ENCODE data around the gene PIK3R1. TPM values are rescaled to one million over a fixed set of nuclear protein-coding genes. Genes with fewer than 3 reads are reported as not detected.

The PIK3R1 gene
- polyA plus RNA-seq, 1 donor: 60.0 TPM

GRCh38 chr5:68299105-68299504 lies 83.5 kb downstream of the PIK3R1 start:
- DNase-seq: no peak

- DNase-seq: no peak
These were observed 84.0 kb downstream of the PIK3R1 start for GRCh38 chr5:68299575-68299974.

GRCh38 chr5:68303038-68303738 lies 87.6 kb downstream of the PIK3R1 start:
- no peak for DNase-seq

DNA sequence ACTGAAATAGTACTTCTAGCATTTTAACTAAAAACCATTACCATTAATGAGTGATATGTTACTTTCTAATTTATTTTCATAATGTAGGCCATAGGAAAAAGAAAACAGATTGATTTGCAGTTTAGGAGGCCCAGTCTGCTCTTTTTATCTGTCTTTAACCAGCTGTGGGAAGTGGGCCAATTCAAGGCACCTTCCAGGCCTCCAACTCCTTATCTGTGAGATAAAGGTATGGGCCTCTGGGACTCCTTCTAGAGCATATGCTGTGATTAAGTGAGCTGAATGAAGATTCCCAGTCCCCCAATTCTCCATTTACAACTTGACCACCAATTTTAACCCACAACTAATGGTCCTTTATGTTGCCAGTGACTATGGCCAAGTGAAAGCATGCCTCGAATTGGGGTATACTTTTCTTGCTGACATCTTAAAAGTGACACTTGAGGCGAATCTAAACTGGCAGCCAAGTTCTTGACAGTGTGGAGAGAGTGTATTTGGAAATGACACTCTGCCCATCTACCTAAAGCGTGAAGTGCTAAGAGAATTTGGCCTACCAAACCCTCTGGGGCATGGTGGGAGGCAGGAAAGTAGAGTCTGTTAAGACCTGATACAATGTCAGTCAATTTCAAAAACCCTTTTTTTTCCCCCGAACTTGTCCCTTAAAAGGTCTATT lies 88.3 kb downstream of the PIK3R1 start:
- DNase-seq: no peak

DNA sequence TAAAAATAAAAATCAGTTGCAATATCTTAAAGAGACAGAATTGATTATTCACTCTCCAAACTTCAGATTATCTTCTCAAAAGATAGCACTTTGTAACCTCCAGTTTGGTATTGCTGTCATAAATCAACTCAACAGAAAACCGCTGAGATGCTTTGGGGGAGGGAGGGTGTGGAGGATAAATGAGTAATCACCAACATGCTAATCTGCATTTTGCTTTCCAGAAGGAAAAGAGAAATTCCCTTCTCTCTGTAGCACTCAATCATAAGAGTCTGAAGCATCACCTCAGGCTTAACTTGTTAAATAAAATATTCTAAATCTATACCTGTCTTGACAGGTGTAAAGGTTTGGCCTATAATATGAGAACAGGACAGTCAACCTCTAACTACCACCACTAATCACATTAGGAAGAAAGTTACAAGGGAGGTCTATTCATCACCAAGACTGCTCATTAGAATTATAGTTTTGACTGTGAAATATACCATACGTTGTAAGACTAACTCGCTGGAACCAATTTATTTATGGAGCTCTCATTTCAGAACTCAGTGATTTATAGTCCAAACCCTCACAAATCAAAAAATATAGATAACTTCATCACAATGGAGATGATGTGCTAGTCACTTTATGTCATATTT lies 89.0 kb downstream of the PIK3R1 start:
- DNase-seq: no peak

DNA sequence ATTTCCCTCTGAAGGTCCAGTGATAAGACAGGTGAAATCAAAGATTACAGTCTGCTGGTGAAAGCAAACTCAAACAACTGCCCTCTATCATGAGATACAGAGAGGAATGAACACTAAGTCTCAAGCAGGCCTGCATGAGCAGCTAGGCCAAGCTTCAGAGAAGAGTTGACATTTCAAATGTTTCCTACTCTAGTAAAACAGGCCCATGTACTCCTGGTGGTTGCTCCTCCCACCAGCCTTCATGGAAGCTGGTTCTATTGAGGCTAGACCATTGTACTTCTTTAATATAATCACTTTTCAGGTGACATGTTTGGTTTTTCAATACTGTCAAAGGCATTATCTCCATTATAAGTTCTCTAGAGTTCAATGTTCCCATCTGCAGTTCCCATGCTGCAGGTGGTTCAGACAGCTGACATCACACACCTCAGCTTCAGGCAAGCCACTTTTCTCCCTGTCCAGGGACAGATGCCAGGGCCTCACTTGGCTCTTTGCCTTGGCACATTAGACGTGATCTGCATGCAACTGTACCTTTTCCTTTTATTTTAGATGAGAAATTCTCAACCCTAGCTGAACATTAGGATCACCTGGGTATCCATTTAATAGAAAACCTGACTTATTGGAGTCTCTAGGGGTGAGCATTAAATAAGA lies 89.8 kb downstream of the PIK3R1 start:
- no peak for DNase-seq

- no peak for DNase-seq
These were observed 90.9 kb downstream of the PIK3R1 start for GRCh38 chr5:68306361-68307014.

DNA sequence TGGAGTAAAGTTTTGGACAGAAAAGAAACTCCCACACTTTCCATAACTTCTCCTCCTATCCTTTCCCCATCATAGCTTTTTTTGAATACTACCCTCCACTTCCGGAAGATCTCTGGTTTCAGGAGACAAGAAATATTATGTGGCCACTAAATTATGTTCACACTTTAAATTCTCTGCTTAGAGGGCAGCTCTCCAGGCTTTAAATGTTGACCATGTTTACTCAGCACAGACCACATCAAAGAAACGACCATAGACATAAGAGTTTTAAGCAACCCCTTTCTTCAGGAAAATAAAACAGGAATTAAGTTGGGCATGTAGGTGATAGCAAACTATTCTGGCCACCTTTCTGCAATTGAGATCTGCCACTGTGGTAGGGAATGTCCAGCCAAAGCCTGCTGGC lies 97.8 kb downstream of the PIK3R1 start:
- no peak for DNase-seq

DNA sequence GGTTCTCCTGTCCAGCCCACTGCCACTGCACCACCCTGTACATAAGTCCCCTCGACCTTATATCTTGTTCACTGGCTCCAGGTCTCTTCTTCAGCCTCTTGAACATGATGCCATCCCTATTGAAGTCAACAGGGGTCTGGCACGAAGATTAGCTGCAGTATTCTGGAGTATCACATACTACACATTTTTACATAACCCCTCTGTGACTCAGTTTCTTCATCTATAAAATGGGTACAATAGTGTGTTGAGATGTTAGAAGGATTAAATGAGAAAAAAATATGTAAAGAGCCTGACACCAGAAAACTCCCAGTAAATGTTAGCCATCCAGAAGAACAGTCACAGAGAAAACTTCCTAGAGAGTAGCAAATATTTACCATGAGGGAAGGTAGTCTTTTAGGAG lies 98.9 kb downstream of the PIK3R1 start:
- no peak for DNase-seq

- DNase-seq: no peak
These were observed 100.2 kb downstream of the PIK3R1 start for GRCh38 chr5:68315679-68316271.

DNA sequence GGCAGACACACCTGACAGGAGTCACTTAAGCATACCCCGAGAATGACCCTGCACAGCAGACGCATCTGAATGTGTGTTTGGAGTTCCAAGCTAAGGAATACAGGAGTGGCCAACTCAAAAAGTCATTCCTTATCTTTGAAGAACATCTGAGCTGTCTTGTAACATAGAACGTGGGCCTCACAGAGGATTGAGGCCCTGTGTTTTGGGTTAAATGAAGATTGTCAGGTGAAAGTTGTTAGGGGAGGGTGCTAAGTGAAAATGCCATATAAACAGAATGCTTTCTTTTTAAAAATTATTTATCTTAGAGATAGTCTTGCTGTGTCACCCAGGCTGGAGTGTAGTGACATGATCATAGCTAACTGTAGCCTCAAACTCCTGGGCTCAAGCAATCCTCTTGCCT lies 100.9 kb downstream of the PIK3R1 start:
- DNase-seq: no peak

GRCh38 chr5:68317646-68318045 lies 102.1 kb downstream of the PIK3R1 start:
- no peak for DNase-seq

GRCh38 chr5:68318955-68319705 lies 103.6 kb downstream of the PIK3R1 start:
- no peak for DNase-seq

DNA sequence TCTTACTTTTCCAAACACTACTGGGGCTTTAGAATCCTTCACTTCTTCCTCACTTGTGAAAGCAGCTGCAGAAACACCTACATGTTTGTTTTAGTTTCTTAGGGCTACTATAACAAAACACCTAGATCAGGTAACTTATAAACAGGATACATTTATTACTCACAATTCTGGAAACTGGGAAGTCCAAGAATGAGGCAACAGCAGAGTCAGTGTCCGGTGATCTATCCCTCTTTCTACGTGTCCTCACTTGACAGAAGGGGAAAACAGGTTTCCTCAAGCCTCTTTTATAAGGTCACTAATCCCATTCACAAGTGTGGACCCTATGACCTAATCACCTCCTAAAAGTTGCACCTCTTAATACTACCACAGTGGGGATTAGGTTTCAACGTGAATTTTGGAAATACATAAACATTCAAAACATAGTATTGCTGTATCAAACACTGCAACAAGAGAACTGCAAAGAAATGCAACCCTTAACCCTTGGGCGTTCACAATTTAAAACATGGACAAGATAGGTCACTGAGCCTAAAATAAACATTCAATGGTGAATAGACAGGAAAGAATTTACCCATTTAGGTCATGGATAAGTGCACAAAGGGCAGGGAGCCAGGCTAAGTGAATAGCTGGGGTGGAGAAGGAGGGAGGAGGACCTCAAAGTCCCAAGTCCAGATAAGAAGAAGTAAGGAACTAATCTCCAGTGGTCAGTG lies 104.3 kb downstream of the PIK3R1 start:
- no peak for DNase-seq

DNA sequence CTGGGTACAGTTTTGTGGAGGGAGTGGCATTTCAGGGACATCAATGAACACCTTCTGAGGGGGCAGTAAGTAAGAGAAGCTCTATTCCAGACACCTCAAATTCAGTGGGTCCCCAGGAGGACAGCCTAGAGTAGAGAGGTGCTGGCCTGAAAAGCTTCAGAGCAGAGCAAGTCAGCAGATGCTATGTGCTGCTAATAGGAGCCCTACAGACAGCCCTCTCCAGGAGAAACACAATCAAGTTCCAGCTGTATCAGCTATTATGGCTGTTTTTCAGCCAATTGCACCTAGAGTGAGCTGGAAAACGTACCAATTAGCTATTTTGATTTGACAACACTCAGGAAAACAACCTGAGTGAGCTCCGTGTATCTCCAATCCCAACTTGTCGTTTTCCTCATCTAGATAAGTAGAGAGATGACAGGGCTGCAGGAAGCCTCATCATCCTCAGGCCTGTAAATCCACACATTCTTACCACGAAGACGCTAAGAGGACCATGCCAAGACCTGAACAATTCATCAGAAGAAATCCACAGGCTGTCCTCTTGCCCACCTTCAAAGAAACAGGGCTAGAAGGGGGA lies 104.9 kb downstream of the PIK3R1 start:
- DNase-seq: no peak

- DNase-seq: no peak
These were observed 109.6 kb downstream of the PIK3R1 start for GRCh38 chr5:68325065-68325580.

- DNase-seq: no peak
These were observed 114.1 kb downstream of the PIK3R1 start for GRCh38 chr5:68329554-68330255.

DNA sequence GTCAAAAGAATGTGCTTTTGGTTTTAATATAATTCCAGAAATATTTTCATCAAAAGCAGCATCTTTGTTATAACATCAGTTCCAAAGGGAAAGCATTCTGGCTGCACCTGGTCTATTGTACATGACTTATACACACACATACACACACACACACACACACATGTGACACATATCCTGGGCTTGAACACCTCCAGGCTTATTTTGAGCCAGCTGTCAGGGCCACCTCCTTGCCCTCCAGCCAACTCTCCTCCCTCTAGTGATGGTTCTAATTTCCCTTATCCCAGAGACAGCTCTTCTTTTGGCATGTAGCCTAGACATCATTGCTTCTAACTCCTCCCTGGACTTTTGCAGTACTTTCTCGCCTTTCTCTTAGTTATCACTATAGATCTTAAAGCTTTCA lies 115.0 kb downstream of the PIK3R1 start:
- DNase-seq: no peak

DNA sequence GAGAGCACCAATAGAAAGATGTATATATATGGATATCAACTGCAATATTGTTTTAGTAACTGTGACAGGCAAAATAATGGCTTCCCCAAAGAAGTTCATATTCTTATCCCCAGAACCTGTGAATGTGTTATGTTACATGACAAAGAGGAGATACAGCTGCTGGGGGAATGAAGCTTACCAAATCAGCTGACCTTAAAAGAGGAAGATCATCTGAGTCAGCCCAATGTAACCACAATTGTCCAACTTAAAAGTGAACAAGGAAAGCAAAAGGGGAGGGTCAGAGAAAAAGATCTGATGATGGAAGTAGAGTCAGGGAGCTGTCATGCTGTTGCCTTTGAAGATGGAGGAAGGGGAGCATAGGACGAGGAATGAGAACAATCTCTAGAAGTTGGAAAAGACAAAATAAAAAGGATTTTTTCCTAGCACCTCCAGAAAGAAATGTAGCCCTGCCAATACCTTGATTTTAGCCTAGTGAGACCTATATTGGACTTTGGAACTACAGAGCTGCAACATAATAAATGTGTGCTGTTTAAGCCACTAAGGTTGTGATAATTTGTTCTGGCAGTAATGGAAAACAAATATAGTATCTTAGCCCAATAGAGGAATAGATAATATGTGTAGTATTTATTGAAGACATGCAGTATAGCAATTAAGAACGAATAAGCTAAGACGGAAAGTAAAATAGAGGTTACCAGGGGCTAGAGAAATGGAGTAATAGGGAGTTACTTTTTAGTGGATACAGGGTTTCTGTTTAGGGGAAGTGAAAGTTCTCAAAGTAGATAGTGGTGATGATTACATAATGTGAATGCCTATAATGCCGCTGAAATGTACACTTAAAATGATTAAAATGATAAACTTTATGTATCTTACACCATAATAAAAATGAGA lies 115.9 kb downstream of the PIK3R1 start:
- no peak for DNase-seq
